NT2/D1 (cell line): ENCODE results near the gene PLXDC2.

ENCODE experiments used
- YY1 ChIP-seq: IDR thresholded peaks from 2 replicates; pipeline ENCODE4 v1.6.1; 2011; ENCODE audit not compliant: insufficient read length, insufficient read depth
- ZNF274 ChIP-seq: IDR thresholded peaks from 2 replicates; pipeline ENCODE4 v1.6.1; 2011; ENCODE audit warnings: mild to moderate bottlenecking, low read depth, low read length

- TF ChIP-seq ZNF274, result no peak
- no peak for TF ChIP-seq YY1
Observed at GRCh38 chr10:19967981-19968380, 151.7 kb downstream of the PLXDC2 start.
